ENCODE data around the gene INTS7.
A peak's percentile ranks its signal among the peaks of the same experiment; 100 is the strongest.
"Not testable (repeated sequence)": the region's sequence is repeated elsewhere in the genome, so short reads cannot be mapped to it uniquely, and the experiment has no call there.

The INTS7 gene

DNA sequence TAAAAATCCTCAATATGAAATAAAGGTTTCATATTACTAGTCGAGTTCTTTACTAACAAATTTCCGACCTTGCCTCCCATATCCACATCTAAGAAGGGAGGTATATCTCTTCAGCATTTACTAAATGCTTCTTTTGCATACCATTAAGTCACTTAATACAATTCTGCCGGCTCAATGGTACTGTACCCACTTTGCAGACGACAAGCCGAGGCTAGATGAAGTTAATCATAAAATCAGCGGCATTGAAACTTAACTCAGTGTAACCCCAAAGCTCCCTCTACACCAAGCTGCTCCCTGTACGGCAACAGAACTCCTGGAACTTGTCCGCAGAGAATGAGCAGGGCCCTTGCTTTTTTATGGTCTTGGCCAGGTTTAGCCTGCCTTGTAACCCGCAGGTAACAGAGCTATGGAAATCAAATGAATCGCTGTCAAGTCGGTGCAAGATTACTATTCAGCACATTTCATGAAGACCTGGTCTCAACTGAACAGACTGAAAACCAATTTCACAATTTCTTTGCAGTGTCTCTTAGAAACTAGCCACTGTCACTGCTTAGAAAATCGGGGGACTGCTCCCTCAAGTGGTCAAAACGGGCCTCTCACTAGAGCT lies 738 bp downstream of the INTS7 start:
- no peak for DNase-seq

DNA sequence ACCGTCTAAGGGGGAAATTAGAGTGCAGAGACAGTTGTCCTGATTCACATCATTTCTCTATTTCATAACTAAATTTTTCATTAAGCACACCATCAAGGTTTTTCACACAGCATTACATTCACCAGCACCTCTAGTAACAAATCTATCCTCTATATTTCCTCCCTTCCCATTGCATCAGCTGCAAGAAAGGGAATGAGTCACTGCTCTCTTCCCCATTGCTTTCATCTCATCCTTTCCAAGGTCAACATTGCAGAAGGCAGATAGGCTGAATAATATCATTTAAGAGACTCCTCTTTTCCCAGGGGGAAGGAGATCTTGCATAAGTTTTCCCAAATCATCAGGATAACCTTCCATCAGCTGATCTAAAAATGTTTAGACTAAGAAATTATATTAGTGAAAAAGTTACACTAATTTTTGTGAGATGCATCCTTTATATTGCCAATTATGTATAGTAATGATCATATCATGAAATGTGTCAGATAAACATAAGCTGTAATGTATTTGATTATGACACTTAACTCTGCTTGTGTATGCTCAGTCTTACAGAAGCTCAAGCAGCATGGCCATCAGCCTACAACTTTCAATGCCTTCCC lies 4.3 kb downstream of the INTS7 start:
- DNase-seq: no peak

DNA sequence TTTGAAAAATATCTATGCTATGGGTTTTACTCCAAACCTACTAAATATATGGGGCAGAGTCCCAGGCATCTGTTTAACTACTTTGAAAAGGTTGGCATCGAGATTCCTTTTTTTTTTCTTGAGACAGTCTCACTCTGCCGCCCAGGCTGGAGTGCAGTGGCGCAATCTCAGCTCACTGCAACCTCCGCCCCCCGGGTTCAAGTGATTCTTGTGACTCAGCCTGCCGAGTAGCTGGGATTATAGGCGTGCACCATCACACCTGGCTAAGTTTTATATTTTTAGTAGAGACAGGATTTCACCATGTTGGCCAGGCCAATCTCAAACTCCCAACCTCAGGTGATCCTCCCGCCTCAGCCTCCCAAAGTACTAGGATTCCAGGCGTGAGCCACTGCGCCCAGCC lies 7.6 kb downstream of the INTS7 start:
- DNase-seq: not testable (repeated sequence)

DNA sequence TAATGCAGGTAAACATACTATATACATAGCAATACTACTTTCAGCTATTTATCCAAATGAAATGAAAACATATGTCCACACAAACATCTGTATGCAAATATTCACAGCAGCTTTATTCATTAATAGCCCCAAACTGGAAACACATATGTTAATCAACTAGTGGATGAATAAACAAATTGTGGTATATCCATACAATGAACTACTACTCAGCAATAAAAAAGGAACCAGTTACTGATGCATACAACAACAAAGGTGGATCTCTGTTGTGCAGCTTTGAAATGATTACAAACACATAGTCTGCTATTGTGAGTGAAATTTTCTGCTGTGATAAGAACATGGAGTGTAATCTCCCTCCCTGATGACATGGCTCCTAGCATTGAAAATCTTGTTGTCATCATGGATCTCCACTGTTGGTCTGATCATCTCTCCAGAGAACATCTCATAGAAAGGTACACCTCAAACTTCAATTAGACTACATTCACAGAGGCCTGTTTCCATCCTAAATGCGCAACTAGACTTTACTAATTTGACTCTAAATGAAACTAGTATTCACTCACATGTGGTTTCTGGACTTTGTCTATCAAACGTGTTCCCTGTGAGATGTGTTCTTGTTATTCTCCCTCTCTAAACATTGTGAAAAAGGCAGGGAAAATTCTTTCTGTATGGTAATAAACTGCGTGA lies 10.7 kb downstream of the INTS7 start:
- DNase-seq: no peak

DNA sequence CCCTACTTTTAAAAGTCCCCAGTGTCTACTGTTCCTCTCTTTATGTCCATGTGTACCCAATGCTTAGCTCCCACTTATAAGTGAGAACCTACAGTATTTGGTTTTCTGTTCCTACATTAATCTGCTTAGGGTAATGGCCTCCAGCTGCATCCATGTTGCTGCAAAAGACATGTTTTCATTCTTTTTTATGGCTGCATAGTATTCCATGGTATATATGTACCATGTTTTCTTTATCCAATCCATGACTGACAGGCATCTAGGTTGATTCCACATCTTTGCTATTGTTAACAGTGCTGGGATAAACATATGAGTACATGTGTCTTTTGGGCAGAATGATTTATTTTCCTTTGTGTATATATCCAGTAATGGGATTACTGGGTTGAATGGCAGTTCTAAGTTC lies 12.4 kb downstream of the INTS7 start:
- not testable (repeated sequence) for DNase-seq

DNA sequence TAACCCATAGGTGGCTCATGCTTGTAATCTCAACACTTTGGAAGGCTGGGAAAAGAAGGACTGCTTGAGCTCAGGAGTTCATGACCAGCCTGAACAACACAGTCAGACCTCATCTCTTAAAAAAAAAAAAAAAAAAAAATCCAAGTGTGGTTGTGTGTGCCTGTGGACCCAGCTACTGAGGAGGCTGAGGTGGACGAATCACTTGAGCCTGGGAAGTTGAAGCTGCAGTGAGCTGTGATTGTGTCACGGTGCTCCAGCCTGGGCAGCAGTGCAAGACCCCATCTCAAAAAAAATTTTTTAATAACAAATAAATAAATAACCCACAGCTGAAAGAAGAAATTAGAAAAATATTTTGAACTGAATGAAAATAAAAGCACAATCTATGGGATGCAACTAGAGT lies 13.8 kb downstream of the INTS7 start:
- no peak for DNase-seq

DNA sequence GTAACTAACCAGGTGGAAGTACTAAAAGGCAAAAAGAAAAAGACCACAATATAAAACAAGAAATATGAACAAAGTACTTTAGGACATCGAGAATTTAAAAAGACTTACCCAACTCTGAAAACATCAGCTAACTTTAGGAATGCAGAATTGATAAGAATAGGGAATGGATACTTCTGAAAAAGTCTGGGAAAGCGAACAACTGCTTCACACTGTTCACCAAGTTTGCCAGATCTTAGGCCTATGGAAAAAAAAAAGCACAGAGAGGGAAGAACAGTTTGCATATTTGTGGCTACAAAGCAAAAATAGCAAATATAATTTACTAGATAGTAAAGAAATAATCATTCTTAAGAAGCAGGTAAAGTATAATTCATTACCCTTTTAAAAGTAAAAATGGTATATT lies 14.4 kb downstream of the INTS7 start:
- no peak for DNase-seq

DNA sequence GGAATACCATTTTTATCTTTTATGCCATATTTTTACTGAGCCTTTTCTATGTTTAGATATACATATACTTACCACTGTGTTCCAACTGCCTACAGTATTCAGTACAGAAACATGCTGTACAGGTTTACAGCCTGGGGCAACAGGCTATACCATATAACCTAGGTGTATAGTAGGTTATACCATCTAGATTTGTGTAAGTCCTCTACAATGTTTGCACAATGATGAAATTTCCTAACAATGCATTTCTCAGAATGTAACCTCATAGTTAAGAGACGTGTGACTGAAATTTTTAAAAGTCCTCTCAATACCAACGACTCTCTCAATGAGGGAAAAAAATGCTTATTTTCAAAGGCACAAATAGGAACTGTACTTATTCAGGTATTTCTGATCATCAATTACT lies 21.7 kb downstream of the INTS7 start:
- DNase-seq: peak; percentile 17

DNA sequence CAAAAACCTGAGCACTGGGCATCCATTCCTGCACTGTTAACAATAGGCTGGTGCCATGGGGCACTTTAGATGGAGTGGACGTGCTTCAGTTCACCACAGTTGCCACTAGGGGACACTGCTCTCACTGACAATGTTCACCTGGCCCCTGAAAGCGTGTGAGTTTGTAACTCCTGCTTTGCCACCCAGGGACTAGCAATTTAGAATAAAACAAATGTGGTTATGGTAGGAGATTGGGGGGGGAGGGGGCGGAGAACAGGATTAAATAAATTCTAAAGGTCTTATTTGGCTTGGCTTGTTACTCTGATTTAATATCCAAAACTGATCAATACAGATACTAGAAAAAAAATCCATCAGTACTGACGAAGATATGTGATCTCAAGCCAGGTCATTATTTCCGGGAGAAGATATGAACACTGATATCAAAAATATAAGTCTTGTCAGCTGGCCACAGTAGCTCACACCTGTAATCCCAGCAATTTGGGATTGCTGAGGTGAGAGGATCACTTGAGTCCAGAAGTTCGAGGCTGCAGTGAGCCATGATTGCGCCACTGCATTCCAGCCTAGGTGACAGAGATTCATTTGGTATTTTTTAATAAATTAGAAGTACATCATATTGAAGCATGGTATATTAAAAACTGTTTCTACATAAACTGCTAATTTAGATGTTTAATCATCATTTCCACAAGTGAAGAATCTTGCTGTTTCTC lies 23.2 kb downstream of the INTS7 start:
- DNase-seq: peak; percentile 89

DNA sequence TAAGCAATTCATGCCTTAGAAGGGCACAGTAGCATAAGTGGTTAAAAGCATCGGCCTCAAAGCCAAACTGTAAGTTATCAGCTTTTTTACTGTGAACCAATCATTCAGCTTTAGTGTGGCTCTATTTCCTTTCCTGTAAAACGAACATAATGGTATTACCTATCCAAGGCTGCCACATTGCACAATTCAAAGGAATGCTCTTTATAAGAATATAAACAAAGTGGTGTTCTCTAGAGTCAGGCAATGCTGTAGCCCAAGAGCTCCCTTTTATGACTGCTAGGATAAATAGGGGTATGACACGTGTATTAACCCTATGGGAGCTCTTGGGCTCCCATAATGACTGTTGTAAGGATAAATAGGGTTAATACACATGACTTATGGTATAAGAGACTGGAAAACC lies 25.4 kb downstream of the INTS7 start:
- DNase-seq: no peak

DNA sequence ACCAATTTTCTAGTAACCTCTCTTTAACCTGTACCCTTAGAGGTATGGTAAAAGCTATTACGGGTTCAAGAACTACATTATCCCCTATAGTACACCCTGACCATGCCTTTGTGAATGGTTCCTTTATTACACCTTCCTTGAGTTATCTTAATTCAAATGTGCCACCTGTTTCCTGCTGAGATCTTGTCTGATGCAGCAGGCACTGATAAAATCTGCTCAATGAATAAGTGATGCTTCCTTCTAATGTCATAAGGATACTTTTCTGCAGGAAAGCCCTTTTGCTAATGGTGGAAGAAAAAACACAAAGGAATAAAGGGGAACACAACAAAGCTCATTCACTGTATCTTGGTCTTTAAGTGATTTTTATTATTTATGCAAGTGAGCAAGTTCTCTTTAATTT lies 25.8 kb downstream of the INTS7 start:
- DNase-seq: no peak

DNA sequence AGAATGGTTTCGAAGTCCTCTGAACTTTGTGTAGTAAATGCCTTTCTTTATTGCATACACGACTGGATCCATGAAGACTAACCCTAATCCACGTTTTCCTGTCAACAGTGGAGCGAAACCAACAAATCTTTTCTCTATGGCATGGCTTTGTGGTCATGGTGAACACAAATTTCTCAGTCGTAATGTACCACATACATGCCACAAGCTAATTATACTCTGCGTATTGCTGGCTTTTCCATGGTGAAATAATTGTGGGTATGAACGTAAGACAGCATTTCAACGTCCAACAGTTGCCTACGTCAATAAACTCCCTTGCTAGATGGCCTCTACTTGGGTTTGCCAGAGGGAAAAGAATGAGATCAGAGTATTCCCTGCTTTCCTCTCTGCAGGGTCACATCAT lies 27.5 kb downstream of the INTS7 start:
- DNase-seq: no peak

DNA sequence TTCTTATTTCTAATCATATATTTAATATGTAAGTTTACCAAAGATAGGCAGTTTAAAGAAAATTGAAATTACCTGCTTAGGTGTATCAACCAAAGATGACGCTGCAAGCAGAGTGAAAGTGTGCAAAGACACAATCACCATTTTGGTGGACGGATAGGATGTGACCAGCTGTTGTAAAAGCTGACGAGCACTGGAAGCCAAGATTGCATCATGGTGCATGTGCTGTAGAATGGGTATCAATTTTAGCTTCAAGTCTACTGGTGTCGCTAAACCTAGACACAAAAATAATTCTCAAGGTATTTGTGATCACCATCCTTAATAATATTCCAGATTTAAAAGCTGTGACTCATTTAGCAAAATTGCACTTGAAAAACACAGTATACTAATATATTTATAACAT lies 28.2 kb downstream of the INTS7 start:
- no peak for DNase-seq

DNA sequence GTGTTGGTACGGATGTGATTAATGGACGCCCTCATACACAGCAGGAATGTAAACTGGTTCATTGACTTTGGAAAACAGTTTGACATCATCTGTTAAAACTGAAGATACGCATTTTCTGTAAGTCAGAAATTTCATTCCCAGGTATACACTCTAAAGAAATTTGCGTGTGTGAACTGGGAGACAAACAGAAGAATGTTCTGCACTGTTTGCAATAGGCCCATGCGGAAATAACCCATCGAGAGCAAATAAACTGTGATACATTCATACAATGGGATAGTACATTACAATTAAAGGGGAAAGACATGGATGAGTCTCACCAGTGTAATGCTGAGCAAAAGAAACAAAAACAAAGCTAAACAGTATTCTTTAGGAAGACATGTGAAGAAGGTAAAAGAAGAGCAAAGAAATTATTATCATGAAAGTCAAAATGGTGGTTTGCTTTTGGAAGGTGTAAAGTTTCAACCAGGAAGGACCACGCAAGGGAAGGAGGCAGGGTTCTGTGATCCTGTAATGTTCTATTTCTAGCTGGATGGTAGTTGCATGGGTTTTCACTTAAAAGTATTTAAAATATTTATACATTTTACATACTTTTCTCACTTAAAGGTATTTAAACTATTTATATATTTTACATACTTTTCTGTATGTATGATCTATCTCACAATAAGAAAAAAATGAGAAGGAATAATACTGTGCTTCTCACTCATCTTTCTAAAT lies 30.3 kb downstream of the INTS7 start:
- no peak for DNase-seq

DNA sequence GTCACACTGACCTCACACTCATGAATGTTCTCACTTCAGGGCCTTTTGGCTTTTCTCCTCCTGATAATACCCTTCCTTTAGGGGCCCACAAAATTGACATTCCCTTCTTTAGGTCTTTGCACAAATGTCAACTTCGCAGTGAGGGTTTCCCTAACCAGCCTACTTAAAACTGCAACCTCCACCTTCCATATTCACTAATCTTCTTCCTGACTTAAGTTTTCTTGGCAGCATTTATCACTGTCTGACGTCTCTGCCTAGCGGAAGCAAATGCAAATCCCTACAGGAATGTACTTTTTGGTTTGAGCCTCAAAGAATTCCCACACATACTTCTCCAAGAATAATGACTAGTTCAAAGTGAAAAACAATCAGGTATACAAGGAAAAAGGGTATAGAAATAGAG lies 32.8 kb downstream of the INTS7 start:
- DNase-seq: no peak

DNA sequence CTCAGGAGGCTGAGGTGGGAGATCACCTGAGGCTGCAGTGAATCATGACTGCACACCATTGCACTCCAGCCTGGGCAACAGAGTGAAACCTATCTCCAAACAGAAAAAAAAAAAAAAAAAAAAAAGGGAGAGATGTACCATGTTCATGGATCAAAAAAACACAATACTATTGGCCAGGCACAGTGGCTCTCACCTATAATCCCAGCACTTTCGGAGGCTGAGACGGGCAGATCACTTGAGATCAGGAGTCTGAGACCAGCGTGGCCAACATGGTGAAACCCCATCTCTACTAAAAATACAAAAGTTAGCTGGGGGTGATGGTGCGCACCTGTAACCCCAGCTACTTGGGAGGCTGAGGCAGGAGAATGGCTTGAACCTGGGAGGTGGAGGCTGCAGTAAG lies 37.9 kb downstream of the INTS7 start:
- DNase-seq: not testable (repeated sequence)

DNA sequence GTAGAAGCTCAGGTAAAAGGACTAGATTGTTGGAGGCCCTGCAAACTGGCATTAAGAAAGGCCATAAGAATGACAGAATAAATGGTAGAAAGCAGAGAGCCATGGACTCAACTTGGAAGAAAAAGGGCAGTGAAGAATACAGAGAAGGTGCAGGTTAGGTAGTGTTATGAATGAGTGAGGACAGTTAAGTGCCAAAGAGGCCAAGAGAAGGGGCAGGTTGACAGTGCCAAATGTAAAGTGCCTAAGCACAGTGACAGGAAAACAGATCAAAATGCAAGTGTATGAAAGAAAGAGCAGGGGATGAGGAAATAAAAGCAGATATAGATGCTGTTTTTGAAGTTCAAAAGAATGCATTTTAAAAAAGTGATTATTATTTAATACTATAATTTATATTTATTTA lies 43.7 kb downstream of the INTS7 start:
- no peak for DNase-seq

DNA sequence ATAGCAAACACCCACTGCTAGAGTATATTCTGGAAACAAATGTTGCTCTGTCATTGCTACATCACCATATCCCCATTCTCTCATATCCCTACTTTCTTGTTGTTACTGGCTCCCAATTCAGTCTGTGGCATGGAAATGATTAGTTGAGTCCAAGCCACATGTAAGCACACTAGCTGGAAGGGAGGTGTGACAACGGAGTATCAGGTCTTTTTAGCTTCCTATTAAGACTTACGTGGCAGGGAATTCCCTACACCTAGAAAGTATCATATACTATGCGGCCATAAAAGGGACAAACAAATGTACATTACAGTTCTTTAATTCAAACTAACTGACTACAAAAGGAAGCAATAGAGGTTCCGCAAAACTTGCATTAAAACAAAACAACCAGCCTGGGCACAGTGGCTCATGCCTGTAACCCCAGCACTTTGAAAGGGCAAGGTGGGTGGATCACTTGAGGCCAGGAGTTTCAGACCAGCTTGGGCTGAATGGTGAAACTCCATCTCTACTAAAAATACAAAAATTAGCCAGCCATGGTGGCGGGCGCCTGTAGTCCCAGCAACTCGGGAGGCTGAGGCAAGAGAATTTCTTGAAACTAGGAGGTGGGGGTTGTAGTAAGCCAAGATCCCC lies 48.6 kb downstream of the INTS7 start:
- no peak for DNase-seq

DNA sequence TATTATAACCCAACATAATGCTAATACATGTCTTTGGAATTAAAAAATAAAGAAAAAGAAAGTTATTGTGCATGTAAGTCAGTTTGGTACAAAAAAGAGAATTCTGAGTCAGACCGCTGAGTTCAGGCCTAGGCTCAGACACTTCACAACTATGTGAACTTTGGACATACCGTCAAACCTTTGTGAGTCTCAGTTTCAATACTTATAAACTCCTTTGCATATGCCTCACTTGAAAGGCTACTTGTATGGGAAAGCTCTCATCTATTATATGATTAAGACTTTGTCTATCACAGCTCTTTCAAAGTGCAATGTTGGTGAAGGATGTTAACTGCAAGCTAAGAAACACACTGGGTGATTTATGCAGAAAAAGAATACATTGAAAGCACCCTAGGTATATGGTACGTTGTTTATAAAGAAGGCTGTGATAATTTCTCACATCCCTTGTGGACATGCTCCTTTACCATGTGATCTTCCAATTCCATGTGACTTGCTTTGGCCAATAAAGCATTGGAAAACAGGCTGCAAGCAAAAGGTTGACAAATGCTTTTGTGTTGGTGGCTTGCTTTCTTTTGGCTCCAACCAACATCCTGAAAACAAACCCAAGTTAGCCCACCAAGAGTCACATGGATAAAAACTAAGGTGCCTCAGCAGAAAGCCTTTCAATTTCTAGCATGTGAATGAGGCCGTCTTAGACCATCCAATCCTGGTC lies 49.6 kb downstream of the INTS7 start:
- no peak for DNase-seq

DNA sequence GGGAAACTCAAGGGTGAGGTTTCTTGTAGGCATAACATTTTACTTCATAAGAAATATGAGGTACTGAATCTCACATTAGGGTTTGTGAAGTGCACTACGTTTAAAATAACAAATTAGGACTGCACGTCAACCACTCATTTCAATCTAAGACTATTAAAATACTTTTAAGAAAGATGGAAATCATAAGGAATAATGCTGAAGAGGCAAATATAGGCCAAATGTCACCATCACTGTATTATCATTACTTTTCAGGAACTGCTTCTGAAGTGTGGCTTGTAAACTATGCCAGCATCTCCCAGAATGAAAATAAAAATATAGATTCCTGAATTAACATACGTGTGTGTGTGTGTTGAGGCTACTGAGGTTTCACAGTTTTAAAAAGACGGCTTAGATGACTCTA lies 56.8 kb downstream of the INTS7 start:
- DNase-seq: no peak

DNA sequence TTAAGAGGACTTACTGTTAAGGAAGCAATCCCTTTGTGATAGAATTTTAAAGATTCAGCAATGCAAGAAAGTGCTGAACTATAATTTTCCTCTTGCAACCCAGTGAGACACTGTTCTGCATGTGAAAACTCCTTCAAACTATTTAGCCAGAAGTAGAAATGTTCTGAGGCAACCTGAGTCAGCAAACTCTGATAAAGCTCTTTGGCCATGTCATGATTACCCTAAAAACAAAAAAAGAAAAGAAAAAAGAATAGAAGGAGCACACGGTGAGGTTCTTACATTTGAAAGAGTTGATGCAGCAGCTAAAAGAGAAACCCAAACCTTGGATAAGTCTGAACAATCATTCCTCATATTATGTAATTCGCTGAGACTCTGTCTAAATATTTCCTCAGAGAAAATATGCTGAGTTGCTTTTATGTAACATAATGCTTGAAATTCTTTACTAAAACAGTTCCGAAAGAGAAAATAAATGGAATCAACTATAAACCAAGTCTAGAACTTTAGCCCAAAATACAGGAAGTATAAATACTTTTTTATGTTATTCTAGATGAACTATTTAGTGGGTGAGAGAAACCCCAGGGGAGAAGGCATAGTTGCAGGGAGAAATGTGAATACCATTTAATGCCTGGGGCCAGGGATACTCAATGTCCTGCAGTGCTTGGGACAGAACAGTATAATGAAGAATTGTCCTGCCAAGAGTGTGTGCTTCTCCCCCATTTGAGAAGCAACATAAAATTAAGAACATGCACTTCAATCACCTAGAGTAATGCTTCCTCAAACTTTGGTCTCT lies 60.0 kb downstream of the INTS7 start:
- no peak for DNase-seq

All from hematopoietic multipotent progenitor cell treated with erythropoietin and hydrocortisone succinate and interleukin-3 and kit ligand, for 6 days (in vitro differentiated cells).